GM12875 (cell line): ENCODE data around the gene MMRN2.

Experiments used
- H3K4me3 ChIP-seq: one replicate; pipeline ENCODE4 v1.5.1; 2011; ENCODE audit warnings: low read depth, low read length, control low read depth
- CTCF ChIP-seq: IDR thresholded peaks from 2 replicates; pipeline ENCODE4 v1.5.1; 2011; ENCODE audit warnings: low read depth, mild to moderate bottlenecking, control low read depth, inconsistent platforms, low read length, moderate library complexity, borderline replicate concordance; ENCODE audit not compliant: insufficient read depth

Gene MMRN2

GRCh38 chr10:86971232-86971991, 14.0 kb upstream of the MMRN2 start:
- peak; percentile 14; the same call in 1 of the 2 replicates for TF ChIP-seq CTCF
- H3K4me3 ChIP-seq, result peak overlapping the region; percentile 67

GRCh38 chr10:86970982-86971231, 13.5 kb upstream of the MMRN2 start:
- TF ChIP-seq CTCF, result no peak
- peak overlapping the region; percentile 67 for H3K4me3 ChIP-seq

GRCh38 chr10:86970162-86970981, 13.0 kb upstream of the MMRN2 start:
- no peak for TF ChIP-seq CTCF
- peak overlapping the region; percentile 67 for H3K4me3 ChIP-seq

GRCh38 chr10:86969421-86970041, 12.1 kb upstream of the MMRN2 start:
- no peak for TF ChIP-seq CTCF
- no peak overlapping the region for H3K4me3 ChIP-seq

GRCh38 chr10:86968994-86969355, 11.6 kb upstream of the MMRN2 start:
- H3K4me3 ChIP-seq, result no peak overlapping the region
- TF ChIP-seq CTCF, result no peak

- no peak for TF ChIP-seq CTCF
- no peak within 1 kb of the TSS for H3K4me3 ChIP-seq
Observed at GRCh38 chr10:86968271-86968993, 11.0 kb upstream of the MMRN2 start, which contains the start of gene ADIRF. TSS of gene ADIRF (plus strand) at chr10:86968482. CDS start at chr10:86968545, 63 bp downstream.
